ENCODE results near the gene HLCS.

Gene HLCS

GRCh38 chr21:36985751-36986594 lies 19.5 kb upstream of the HLCS start:
- DNase-seq: no peak

- no peak for DNase-seq
These were observed 15.7 kb upstream of the HLCS start for GRCh38 chr21:36981977-36982700.

DNA sequence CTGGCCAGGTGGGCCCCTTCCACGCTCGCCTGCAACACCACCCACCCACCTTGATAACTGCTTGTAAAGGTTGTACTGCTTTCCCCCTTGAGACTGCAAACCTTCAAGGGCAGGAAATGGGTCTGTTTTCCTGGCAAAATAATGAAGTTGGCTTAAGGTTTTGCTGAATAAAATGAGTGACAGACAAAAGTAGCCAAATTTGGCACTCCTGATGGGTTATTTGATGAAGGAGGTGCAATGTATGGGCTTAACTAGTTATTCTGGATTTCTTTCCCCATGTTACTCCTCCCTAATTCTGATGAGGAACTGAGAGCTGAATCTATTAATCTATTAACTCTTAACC lies 14.6 kb upstream of the HLCS start:
- DNase-seq: no peak

DNA sequence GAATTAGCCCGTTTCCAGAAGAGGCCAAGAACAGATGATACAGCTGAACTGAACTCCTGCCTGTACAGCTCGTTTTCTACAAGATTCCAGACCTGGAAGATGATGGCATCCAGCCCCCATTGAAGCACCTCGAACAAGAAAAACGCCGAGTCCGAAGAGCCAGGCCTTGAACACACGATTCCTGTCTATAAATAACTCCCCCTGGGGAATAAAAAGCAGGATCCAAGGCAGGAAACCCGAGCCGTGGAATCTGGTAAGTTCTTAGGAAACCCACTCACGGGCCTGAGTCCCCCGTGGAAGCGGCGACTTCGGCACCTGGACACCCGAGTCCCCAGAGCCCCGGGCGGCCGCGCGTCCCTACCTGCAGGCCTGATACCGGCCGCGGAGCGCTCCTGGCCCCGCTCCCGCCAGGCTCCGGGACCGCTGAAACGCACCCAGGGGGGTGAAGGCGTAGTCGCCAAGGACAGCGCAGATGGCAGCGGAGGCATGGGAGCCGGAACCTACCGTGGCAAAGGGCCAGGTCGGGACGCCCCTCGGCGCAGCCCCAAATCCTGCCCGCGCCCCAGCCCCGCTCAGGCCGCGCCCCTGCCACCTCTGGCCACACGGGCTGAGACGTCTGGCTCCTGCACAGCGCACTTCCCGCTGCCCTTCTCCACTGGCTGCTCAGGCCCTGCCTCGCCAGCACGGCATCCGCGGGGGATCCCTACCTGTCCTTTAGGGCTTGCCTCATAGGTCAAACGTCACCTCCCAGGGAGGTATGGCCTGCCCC lies 14.0 kb upstream of the HLCS start:
- DNase-seq: no peak

GRCh38 chr21:36976882-36977651 lies 10.6 kb upstream of the HLCS start:
- DNase-seq: peak; percentile 32

- no peak for DNase-seq
These were observed 9.9 kb upstream of the HLCS start for GRCh38 chr21:36976228-36976861.

DNA sequence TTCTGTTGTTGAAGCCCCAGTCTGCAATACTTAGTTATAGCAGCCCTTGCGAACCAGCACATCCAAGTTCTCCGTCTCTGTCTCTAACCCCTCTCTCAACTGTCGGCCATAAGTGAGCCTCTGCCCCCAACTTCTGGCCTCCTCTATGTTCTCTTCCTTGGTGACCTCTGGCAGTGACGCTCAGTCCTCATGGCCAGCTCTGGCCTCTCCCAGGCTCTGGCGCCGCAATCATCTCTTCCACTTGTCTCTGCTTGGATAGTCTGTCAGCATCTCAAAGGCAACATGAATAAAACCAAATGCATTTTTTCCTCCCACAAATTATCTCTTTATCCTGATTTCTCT lies 8.4 kb upstream of the HLCS start:
- DNase-seq: no peak

DNA sequence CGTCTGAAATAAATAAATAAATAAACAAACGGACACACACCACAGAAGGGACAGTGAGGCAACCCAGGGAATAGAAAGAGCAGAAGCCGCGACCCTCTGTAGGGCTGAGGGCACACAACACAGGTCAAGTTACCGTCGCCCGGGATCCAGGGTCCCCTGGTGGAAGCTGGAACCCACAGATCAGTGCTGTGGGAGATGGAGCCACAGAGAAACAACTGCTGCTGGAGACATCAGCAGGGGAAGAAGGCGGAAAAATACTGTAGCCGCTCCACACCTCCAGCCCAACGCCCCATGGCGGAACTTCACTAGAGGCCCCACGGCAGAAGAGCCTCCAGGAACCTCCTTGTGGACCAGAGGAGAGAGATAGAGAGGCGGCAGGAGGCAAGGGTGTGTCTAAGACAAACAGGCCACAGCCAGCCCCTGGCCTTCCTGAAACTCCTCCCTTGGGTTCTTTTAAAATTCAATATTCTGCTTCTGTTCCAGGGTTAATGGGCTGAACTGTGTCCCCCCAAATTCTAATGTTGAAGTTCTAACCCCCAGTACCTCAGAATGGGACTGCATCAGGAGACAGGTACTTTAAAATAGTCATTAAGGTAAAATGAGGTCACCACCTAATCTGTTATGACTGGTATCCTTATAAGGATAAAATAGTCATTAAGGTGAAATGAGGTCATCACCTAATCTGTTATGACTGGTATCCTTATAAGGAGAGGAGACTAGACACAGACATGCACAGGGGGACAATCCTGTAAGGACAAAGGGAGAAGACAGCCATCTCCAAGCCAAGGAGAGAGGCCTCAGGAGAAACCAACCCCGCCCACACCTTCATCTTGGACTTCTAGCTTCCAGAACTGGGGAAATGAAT lies 7.7 kb upstream of the HLCS start:
- DNase-seq: peak; percentile 15

DNA sequence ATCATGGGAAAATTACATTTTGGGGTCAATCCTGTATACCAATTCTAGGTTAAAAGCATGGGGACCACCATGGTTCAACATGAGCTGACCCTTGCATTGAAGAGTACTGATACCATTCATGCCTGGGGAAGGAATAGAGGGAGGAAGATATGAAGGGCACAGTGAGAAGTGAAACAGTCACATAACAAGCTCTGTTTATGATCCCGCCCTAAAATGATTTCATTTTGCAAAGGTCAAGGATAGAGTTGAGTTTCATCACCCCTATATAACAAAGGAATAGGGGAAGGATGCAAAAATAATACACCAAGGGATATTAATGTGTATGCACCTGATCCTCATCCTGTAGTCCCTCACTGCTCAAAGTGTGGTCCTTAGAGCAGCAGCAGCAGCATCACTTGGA lies 2.5 kb upstream of the HLCS start:
- no peak for DNase-seq

DNA sequence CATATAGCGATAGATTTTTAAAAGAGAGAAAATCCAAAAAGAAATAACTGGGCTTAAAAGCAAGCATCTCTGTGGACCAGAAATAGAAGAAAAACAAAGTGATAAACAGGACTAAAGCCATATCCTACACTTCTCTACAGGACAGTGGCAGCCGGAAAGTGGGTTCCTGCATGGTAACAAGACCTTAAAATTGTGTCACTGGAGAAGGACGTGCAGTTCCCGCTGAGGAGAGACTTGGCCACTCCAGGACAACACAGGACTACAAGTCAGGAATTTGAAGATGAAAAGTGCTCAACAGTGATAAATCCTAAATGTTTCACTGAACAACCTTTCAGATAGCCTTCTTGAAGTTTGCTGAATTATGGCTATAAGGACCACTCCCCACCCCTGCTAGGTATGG lies 1.9 kb upstream of the HLCS start:
- no peak for DNase-seq

GRCh38 chr21:36966821-36967768 lies 626 bp upstream of the HLCS start:
- DNase-seq: no peak

DNA sequence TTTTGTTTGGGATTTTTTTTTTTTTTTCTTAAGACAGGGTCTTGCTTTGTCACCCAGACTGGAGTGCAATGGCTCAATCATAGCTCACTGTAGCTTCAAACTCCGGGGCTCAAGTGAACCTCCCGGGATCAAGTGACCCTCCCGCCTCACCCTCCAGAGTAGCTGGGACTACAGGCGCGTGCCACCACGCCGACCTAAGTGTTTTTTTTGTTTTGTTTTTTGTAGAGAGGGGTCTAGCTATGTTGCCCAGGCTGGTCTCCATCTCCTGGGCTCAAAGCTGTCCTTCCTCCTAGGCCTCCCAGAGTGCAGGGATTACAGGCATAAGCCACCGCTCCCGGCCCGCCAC lies 776 bp downstream of the HLCS start:
- DNase-seq: no peak

- no peak for DNase-seq
These were observed 1.4 kb downstream of the HLCS start for GRCh38 chr21:36964827-36965719.

- DNase-seq: no peak
These were observed 2.1 kb downstream of the HLCS start for GRCh38 chr21:36964398-36964797.

DNA sequence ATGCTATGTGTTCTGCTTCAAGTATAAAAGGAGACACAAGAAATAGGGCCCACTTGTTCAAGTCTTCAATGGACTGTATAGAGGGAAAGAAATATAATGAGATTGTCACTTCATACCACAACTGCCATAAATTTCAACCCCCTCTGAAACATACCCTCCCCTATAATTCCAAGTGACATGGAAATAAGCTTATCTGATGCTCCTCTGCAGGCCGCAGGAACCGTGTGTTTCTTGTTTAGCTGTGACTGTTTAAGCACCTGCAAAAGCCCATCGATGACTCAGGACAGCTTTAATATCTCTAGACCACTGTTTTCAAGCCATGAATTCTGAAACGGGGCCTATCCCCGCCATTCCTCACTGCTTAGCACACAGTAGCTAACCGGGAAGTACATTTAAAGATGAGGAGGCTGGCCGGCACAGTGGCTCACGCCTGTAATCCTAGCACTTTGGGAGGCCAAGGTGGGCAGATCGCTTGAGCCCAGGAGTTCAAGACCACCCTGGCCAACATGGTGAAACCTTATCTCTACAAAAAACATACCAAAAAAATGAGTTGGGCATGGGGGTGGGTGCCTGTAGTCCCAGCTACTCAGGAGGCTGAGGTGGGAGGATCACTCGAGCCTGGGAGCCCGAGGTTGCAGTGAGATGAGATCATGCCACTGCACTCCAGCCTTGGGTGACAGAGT lies 4.2 kb downstream of the HLCS start:
- no peak for DNase-seq

GRCh38 chr21:36960676-36961284 lies 5.7 kb downstream of the HLCS start:
- no peak for DNase-seq

DNA sequence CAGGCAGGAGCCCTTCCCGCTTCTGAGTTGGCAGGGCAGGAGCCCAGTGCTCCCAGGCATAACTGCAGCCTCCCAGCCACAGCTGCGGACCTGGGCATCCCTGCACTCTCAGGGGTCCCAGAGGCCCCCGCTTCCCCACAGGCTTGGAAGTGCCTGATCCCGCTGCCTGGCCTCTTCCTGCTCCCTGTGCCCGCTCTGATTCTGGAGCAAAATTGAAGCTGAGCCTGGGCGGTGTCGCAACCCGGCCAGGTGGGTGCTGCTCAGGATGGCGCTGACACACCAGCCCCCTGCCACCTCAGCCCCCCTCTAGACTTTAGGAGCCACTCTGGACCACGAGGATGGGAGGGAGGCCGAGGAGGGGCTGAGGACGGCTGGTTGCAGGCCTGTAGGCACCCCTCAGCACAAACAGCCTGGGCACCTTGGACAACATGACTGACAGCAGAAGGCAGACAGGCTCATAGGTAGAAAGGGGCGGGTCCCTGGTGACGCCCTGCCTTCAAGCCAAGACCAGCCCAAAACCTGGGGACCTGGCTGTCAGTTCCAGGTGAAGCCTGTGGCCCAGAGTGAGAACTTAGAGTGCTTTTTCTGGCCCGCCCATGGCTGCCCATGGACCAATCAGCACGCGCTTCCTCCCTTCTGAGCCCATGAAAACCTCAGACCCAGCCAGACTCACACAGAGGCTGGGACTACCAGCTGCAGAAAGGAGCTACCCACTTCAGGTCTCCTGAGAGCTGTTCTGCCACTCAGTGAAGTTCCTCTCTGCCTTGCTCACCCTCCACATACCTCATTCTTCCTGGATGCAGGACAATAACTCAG lies 7.2 kb downstream of the HLCS start:
- no peak for DNase-seq

Data from activated CD4-positive, alpha-beta T cell treated with anti-CD3 and anti-CD28 coated beads, Interleukin-10, Interleukin-2, amounts not matched to agents 100 ng/mL and 50 ng/mL, durations not matched to agents 16 hours and 8 hours (primary cell).